GM12878 (cell line): Measurements from ENCODE around the gene GPR176. TPM values are rescaled to one million over a fixed set of nuclear protein-coding genes. Genes with fewer than 3 reads are reported as not detected.

Experiments
- BCL11A ChIP-seq: IDR thresholded peaks from 2 replicates; pipeline ENCODE4 v1.6.1; 2011; ENCODE audit warnings: low read depth, low read length
- BMI1 ChIP-seq: fragments of 450-650 bp; IDR thresholded peaks from 2 replicates; pipeline ENCODE4 v1.6.1; 2016; ENCODE audit warnings: mild to moderate bottlenecking, moderate library complexity, borderline replicate concordance
- CREM ChIP-seq: IDR thresholded peaks from 2 replicates; pipeline ENCODE4 v1.6.1; 2014; ENCODE audit warnings: antibody characterized with exemption, low read depth
- DPF2 ChIP-seq: fragments of 450-650 bp; IDR thresholded peaks from 2 replicates; pipeline ENCODE4 v1.6.1; 2017; ENCODE audit warnings: mild to moderate bottlenecking
- EP300 ChIP-seq, 2 experiments: fragments of 150-350 bp in 1 of 2; IDR thresholded peaks; 2 replicates each; pipeline ENCODE4 v1.6.1; 2011 to 2012; ENCODE audit warnings: low read depth in 2 of 2, low read length in 2 of 2, borderline replicate concordance in 1 of 2, improper control_type of control experiment in 1 of 2, inconsistent platforms in 1 of 2; ENCODE audit not compliant: control insufficient read depth in 1 of 2
- ETV6 ChIP-seq, 2 experiments: fragments of 450-650 bp in 1 of 2; IDR thresholded peaks in 1 of 2; conservative IDR thresholded peaks in 1 of 2; 2 replicates each; pipeline ENCODE4 v1.6.1; 2014; ENCODE audit warnings: antibody characterized with exemption in 1 of 2, borderline replicate concordance in 1 of 2, low read depth in 1 of 2, mild to moderate bottlenecking in 1 of 2, moderate library complexity in 1 of 2
- EZH2 ChIP-seq: IDR thresholded peaks from 2 replicates; pipeline ENCODE4 v1.6.1; 2012; ENCODE audit warnings: low read depth, mild to moderate bottlenecking, control low read depth, inconsistent platforms, low read length, borderline replicate concordance; ENCODE audit not compliant: control insufficient read depth
- GABPA ChIP-seq: IDR thresholded peaks from 2 replicates; pipeline ENCODE4 v1.6.1; 2014; ENCODE audit warnings: antibody characterized with exemption, low read depth, mild to moderate bottlenecking, inconsistent platforms
- GATAD2B ChIP-seq: fragments of 450-650 bp; conservative IDR thresholded peaks from 2 replicates; pipeline ENCODE4 v1.6.1; 2017; ENCODE audit warnings: low read depth, mild to moderate bottlenecking, moderate library complexity
- JUNB ChIP-seq: IDR thresholded peaks from 2 replicates; pipeline ENCODE4 v1.6.1; 2016; ENCODE audit warnings: antibody characterized with exemption, mild to moderate bottlenecking
- MTA3 ChIP-seq: IDR thresholded peaks from 2 replicates; pipeline ENCODE4 v1.6.1; 2012; ENCODE audit warnings: low read length, inconsistent platforms, borderline replicate concordance
- MYB ChIP-seq: fragments of 150-350 bp; IDR thresholded peaks from 2 replicates; pipeline ENCODE4 v1.6.1; 2014; ENCODE audit warnings: mild to moderate bottlenecking, low read depth, low read length, borderline replicate concordance
- NR2C1 ChIP-seq: fragments of 450-650 bp; IDR thresholded peaks from 2 replicates; pipeline ENCODE4 v1.6.1; 2017; ENCODE audit warnings: antibody characterized with exemption, mild to moderate bottlenecking, moderate library complexity
- NR2F1 ChIP-seq: fragments of 450-650 bp; conservative IDR thresholded peaks from 2 replicates; pipeline ENCODE4 v1.6.1; 2017; ENCODE audit warnings: mild to moderate bottlenecking
- SMAD1 ChIP-seq: fragments of 450-650 bp; IDR thresholded peaks from 2 replicates; pipeline ENCODE4 v1.6.1; 2018; ENCODE audit warnings: mild to moderate bottlenecking, low read depth; ENCODE audit not compliant: partially characterized antibody
- SMAD5 ChIP-seq: IDR thresholded peaks from 2 replicates; pipeline ENCODE4 v1.6.1; 2016; ENCODE audit warnings: antibody characterized with exemption, low read depth
- SMC3 ChIP-seq: IDR thresholded peaks from 2 replicates; pipeline ENCODE4 v1.6.1; 2011; ENCODE audit warnings: low read length, improper control_type of control experiment, borderline replicate concordance
- STAT1 ChIP-seq: fragments of 450-650 bp; conservative IDR thresholded peaks from 2 replicates; pipeline ENCODE4 v1.6.1; 2014; ENCODE audit warnings: antibody characterized with exemption, mild to moderate bottlenecking
- STAT3 ChIP-seq: IDR thresholded peaks from 2 replicates; pipeline ENCODE4 v1.6.1; 2011; ENCODE audit warnings: low read depth, low read length, improper control_type of control experiment
- TCF7 ChIP-seq: IDR thresholded peaks from 2 replicates; pipeline ENCODE4 v1.6.1; 2014; ENCODE audit warnings: antibody characterized with exemption, borderline replicate concordance
- ZNF207 ChIP-seq: fragments of 450-650 bp; IDR thresholded peaks from 2 replicates; pipeline ENCODE4 v1.6.1; 2014; ENCODE audit warnings: antibody characterized with exemption, mild to moderate bottlenecking, borderline replicate concordance
- ZNF24 ChIP-seq: fragments of 450-650 bp; IDR thresholded peaks from 2 replicates; pipeline ENCODE4 v1.6.1; 2017; ENCODE audit warnings: antibody characterized with exemption, mild to moderate bottlenecking
- polyA plus RNA-seq, 11 experiments: library from polyadenylated mRNA; depleted of rRNA in 4 of 11; unstranded in 6 of 11; stranded (reverse) in 5 of 11; fragments of >200 nt; fragmentation: Nextera tagmentation in 4 of 11; fragmentation: Illumina TruSeq in 1 of 11; extraction: Ambion mirVana in 4 of 11; extraction: Trizol in 1 of 11; gene quantifications; 1 replicate in 1 of 11; 2 replicates in 10 of 11; pipeline versions ENCODE4 v1.2.1 to v1.2.3, GENCODE V29; 2011 to 2016; ENCODE audit warnings: inconsistent platforms in 2 of 11, missing spikeins in 2 of 11, low read depth in 1 of 11
- total RNA-seq, 4 experiments: library from RNA; depleted of rRNA in 3 of 4; stranded (reverse); fragments of >200 nt in 3 of 4; fragmentation: Illumina TruSeq in 1 of 4; extraction: Trizol in 1 of 4; gene quantifications; 2 replicates each; pipeline versions ENCODE4 v1.2.1 to v1.2.3, GENCODE V29; 2013 to 2021
- TF ChIP-seq, protein P1 (sequence below): IDR thresholded peaks from 2 replicates; pipeline ENCODE4 v1.6.1; 2012; ENCODE audit warnings: low read depth, low read length, improper control_type of control experiment
- TF ChIP-seq, protein P2 (sequence below): fragments of 450-650 bp; IDR thresholded peaks from 2 replicates; pipeline ENCODE4 v1.6.1; 2018; ENCODE audit warnings: mild to moderate bottlenecking, low read depth, moderate library complexity; ENCODE audit not compliant: partially characterized antibody

The GPR176 gene
- total and polyA plus RNA-seq, 10 of the 15 experiments (the other 5 are each of a cell fraction or from before 2014, with no cell fraction given): 0.02 to 0.33 (median 0.16) TPM; not detected in 4

DNA sequence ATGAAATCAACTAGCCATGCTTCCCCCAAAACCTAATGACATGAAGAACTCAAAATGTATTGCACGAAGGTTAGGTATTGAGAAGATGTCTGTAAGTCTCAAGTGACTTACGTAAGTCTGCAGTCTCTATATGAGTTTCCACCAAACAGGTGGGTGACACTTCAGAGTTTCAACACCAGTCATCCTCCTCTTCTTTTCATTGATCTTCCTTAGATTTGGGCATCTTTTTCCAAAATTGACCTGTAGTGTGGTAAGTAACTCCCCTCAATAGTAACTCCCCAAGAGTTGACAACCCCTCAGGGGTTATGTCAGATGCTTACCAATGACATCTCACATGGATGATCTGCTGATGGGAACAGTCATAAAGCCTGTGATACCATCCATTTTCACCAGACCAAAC is 46.1 kb downstream of the GPR176 start (continued):
- TF ChIP-seq NR2F1 (no peak), BMI1 (no peak), GABPA (peak; percentile 9; the same call in 1 of the 2 replicates), EP300 (IDR thresholded peaks at IDR 0.05; ENCODE audit: borderline replicate concordance in 1 of 2, control insufficient read depth in 1 of 2, low read depth in 2 of 2, low read length in 2 of 2) (peak in 1 of 2 experiments; percentile 54; a peak in 1 of 4 replicates), EZH2 (no peak), MYB (no peak), STAT1 (no peak), DPF2 (0 out of 2 replicates have a peak, but pooled peaks have one; percentile 29), MTA3 (no peak), BCL11A (peak; percentile 48; the same call in 1 of the 2 replicates), NR2C1 (no peak), SMAD5 (no peak), ETV6 (conservative IDR thresholded peaks at IDR 0.05 in 1 of 2, IDR thresholded peaks at IDR 0.05 in 1 of 2; ENCODE audit: borderline replicate concordance in 1 of 2, low read depth in 1 of 2) (peak in 1 of 2 experiments; percentile 71; a peak in 2 of 4 replicates), ZNF24 (no peak), CREM (peak; percentile 73), SMAD1 (no peak), GATAD2B (no peak), STAT3 (no peak), SMC3 (no peak), TCF7 (peak; percentile 74; the same call in 1 of the 2 replicates), ZNF207 (no peak), JUNB (peak; percentile 91)
- TF ChIP-seq, protein P1, sequence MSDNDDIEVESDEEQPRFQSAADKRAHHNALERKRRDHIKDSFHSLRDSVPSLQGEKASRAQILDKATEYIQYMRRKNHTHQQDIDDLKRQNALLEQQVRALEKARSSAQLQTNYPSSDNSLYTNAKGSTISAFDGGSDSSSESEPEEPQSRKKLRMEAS: no peak
- TF ChIP-seq, protein P2, sequence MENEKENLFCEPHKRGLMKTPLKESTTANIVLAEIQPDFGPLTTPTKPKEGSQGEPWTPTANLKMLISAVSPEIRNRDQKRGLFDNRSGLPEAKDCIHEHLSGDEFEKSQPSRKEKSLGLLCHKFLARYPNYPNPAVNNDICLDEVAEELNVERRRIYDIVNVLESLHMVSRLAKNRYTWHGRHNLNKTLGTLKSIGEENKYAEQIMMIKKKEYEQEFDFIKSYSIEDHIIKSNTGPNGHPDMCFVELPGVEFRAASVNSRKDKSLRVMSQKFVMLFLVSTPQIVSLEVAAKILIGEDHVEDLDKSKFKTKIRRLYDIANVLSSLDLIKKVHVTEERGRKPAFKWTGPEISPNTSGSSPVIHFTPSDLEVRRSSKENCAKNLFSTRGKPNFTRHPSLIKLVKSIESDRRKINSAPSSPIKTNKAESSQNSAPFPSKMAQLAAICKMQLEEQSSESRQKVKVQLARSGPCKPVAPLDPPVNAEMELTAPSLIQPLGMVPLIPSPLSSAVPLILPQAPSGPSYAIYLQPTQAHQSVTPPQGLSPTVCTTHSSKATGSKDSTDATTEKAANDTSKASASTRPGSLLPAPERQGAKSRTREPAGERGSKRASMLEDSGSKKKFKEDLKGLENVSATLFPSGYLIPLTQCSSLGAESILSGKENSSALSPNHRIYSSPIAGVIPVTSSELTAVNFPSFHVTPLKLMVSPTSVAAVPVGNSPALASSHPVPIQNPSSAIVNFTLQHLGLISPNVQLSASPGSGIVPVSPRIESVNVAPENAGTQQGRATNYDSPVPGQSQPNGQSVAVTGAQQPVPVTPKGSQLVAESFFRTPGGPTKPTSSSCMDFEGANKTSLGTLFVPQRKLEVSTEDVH: no peak
